Panc1 (cell line): ENCODE data around the gene TROAP. TPM values are rescaled to one million over a fixed set of nuclear protein-coding genes. Genes with fewer than 3 reads are reported as not detected.

ENCODE experiments used
- ATAC-seq: fragments of 200-7000 bp; cut with Tn5 transposase; 2 replicates; pipeline ENCODE4 v1.9.1; 2020; ENCODE audit warnings: mild to moderate bottlenecking, moderate library complexity
- BruUV-seq: library from RNA; stranded (reverse); fragments of 400-500 nt; replicated peaks from 2 replicates; lab custom pipeline; 2021; lab: Mats Ljungman, UMichigan
- CTCF ChIA-PET: fragments of 300-600 bp; sonication (Branson Sonifier 250); formaldehyde crosslinking; loops from one replicate; lab custom pipeline; 2022; ENCODE audit warnings: antibody characterized with exemption; lab: Charles Lee
- POLR2A ChIA-PET: fragments of 300-600 bp; sonication (Branson Sonifier 250); formaldehyde crosslinking; loops from one replicate; lab custom pipeline; 2022; ENCODE audit warnings: antibody characterized with exemption; lab: Charles Lee
- DNase-seq: peaks from one replicate; pipeline ENCODE4 v3.0.0-alpha.2; 2010; ENCODE audit warnings: low read depth, low spot score
- H3K27ac ChIP-seq: 2 replicates; pipeline ENCODE4 v1.5.1; 2011; ENCODE audit warnings: mild to moderate bottlenecking, low read length, inconsistent platforms
- H3K27me3 ChIP-seq: fragments of 200-500 bp; sonication (Bioruptor generic); 2 replicates; pipeline ENCODE4 v1.6.0; 2014; ENCODE audit warnings: low read length, inconsistent platforms; ENCODE audit not compliant: control insufficient read depth, insufficient read depth
- H3K36me3 ChIP-seq: fragments of 200-500 bp; sonication (Bioruptor generic); 2 replicates; pipeline ENCODE4 v1.5.1; 2014; ENCODE audit warnings: inconsistent platforms, mild to moderate bottlenecking, low read length, moderate library complexity; ENCODE audit not compliant: control insufficient read depth, insufficient read depth
- H3K4me1 ChIP-seq: 2 replicates; pipeline ENCODE4 v1.5.1; 2011; ENCODE audit warnings: inconsistent platforms, mild to moderate bottlenecking, low read length, moderate library complexity; ENCODE audit not compliant: control insufficient read depth, insufficient read depth
- H3K4me3 ChIP-seq, 2 experiments: 2 replicates each; pipeline ENCODE4 v1.5.1; 2011 to 2012; ENCODE audit warnings: low read depth in 2 of 2, low read length in 2 of 2, mild to moderate bottlenecking in 2 of 2, inconsistent platforms in 1 of 2, moderate library complexity in 1 of 2
- H3K9me3 ChIP-seq: fragments of 200-500 bp; sonication (Bioruptor generic); 2 replicates; pipeline ENCODE4 v1.5.1; 2014; ENCODE audit warnings: low read depth, mild to moderate bottlenecking, inconsistent platforms, low read length, moderate library complexity; ENCODE audit not compliant: control insufficient read depth, insufficient read depth
- POLR2AphosphoS5 ChIP-seq: IDR thresholded peaks from 2 replicates; pipeline ENCODE4 v1.6.1; 2012; ENCODE audit warnings: mild to moderate bottlenecking, low read depth, low read length, moderate library complexity
- SIN3A ChIP-seq: IDR thresholded peaks from 2 replicates; pipeline ENCODE4 v1.6.1; 2012; ENCODE audit warnings: low read depth, mild to moderate bottlenecking, low read length, moderate library complexity, borderline replicate concordance; ENCODE audit not compliant: insufficient read depth
- TCF7L2 ChIP-seq: IDR thresholded peaks from 2 replicates; pipeline ENCODE4 v1.6.1; 2011; ENCODE audit warnings: mild to moderate bottlenecking, low read depth, low read length, inconsistent platforms
- in situ Hi-C: cut with HindIII; loops from 2 replicates; pipeline ENCODE4 v1.10.0; 2016; ENCODE audit warnings: low sequenced_read_pairs, low pct_unique_long_range_greater_than_20kb
- intact Hi-C: fragments of 100-400 bp; cut with micrococcal nuclease; formaldehyde crosslinking; loops from one replicate; pipeline ENCODE4 v1.10.0; 2022; ENCODE audit not compliant: unreplicated experiment
- total RNA-seq: library from RNA; stranded (reverse); gene quantifications from one replicate; pipeline ENCODE4 v1.2.1, GENCODE V29; 2021; ENCODE audit not compliant: unreplicated experiment
- TF ChIP-seq, protein P1 (sequence below), 2 experiments: IDR thresholded peaks; 2 replicates each; pipeline ENCODE4 v1.6.1; 2011 to 2012; ENCODE audit warnings: low read depth in 2 of 2, control low read depth in 1 of 2, low read length in 1 of 2, mild to moderate bottlenecking in 1 of 2, moderate library complexity in 1 of 2; ENCODE audit not compliant: insufficient read depth in 1 of 2
- TF ChIP-seq, protein P2 (sequence below): fragments of 450-650 bp; IDR thresholded peaks from 2 replicates; pipeline ENCODE4 v1.5.1; 2017; ENCODE audit warnings: mild to moderate bottlenecking

Gene TROAP
- total RNA-seq, 1 experiment from 2014 or later: 50.0 TPM

DNA sequence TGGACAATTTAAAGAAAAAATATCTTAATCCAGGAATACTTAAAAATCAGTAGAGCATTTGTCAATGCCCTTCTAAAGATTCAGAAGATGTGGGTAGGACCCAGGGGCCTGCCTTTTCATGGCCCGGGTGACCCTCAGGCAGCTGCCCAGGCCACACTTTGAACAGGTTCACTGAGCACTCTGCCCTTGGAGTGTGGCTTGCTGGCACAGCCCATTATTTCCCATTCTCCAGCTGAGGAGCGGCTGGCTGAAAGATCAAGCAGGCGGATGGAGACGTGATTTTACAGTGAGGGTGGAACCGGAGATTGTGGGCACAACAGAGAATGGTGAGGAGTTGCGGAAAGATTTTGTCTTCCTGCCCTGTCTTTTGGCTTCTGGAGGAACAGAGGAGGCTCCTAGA is 35.2 kb upstream of the TROAP start:
- no peak for DNase-seq
- no peak overlapping the region for H3K4me3 ChIP-seq
- in situ Hi-C loops: no loop called here
- no peaks in the 10 kb centered on the region for H3K36me3 ChIP-seq
- no peak overlapping the region for H3K27ac ChIP-seq
- TF ChIP-seq, protein P1, sequence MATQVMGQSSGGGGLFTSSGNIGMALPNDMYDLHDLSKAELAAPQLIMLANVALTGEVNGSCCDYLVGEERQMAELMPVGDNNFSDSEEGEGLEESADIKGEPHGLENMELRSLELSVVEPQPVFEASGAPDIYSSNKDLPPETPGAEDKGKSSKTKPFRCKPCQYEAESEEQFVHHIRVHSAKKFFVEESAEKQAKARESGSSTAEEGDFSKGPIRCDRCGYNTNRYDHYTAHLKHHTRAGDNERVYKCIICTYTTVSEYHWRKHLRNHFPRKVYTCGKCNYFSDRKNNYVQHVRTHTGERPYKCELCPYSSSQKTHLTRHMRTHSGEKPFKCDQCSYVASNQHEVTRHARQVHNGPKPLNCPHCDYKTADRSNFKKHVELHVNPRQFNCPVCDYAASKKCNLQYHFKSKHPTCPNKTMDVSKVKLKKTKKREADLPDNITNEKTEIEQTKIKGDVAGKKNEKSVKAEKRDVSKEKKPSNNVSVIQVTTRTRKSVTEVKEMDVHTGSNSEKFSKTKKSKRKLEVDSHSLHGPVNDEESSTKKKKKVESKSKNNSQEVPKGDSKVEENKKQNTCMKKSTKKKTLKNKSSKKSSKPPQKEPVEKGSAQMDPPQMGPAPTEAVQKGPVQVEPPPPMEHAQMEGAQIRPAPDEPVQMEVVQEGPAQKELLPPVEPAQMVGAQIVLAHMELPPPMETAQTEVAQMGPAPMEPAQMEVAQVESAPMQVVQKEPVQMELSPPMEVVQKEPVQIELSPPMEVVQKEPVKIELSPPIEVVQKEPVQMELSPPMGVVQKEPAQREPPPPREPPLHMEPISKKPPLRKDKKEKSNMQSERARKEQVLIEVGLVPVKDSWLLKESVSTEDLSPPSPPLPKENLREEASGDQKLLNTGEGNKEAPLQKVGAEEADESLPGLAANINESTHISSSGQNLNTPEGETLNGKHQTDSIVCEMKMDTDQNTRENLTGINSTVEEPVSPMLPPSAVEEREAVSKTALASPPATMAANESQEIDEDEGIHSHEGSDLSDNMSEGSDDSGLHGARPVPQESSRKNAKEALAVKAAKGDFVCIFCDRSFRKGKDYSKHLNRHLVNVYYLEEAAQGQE (IDR thresholded peaks at IDR 0.05; ENCODE audit: insufficient read depth in 1 of 2, low read depth in 2 of 2, low read length in 1 of 2): no peak
- TF ChIP-seq POLR2AphosphoS5: no peak
- TF ChIP-seq SIN3A: no peak
- TF ChIP-seq TCF7L2: no peak
- TF ChIP-seq, protein P2, sequence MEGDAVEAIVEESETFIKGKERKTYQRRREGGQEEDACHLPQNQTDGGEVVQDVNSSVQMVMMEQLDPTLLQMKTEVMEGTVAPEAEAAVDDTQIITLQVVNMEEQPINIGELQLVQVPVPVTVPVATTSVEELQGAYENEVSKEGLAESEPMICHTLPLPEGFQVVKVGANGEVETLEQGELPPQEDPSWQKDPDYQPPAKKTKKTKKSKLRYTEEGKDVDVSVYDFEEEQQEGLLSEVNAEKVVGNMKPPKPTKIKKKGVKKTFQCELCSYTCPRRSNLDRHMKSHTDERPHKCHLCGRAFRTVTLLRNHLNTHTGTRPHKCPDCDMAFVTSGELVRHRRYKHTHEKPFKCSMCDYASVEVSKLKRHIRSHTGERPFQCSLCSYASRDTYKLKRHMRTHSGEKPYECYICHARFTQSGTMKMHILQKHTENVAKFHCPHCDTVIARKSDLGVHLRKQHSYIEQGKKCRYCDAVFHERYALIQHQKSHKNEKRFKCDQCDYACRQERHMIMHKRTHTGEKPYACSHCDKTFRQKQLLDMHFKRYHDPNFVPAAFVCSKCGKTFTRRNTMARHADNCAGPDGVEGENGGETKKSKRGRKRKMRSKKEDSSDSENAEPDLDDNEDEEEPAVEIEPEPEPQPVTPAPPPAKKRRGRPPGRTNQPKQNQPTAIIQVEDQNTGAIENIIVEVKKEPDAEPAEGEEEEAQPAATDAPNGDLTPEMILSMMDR: no peak
- no peaks in the 10 kb centered on the region for H3K9me3 ChIP-seq
- no TSS peak for BruUV-seq
- H3K4me1 ChIP-seq: no peaks in the 10 kb centered on the region
- intact Hi-C loops: loop anchor here (5.0 kb wide), 1 partner anchor 49 kb away; the partner anchor contains the start of gene C1QL4
- H3K27me3 ChIP-seq: no peaks in the 10 kb centered on the region
- CTCF ChIA-PET: interaction anchor here (1.4 to 2.4 kb wide), 4 partner anchors 9 to 69 kb away, joined by 4 to 20 read pairs (median 12); partner anchors contain the start of gene DNAJC22
- POLR2A ChIA-PET: no interaction called here
- peak; percentile 24; the same call in 1 of the 2 replicates for ATAC-seq

DNA sequence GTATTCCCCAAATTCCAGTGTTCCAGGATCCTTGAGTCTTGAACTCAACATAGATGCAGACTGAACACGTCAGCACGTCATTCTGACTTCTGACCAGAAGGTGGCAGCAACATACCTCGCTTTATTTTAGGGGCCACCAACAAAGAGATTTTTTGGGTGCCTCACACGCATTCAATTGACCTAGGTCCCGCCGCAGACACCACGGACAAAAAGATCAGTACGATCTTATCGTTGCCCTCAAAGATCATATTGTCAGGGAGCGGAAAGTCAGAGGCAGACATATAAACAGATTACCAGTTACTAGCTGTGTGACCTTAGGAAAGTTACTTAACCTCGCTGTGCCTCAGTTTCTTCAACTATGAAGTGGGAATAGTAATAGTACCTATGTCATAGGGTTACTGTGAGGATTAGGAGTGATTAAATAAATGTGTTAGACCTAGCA is 34.6 kb upstream of the TROAP start:
- Histone ChIP-seq H3K27me3 (no peaks in the 10 kb centered on the region), H3K4me1 (no peaks in the 10 kb centered on the region), H3K9me3 (no peaks in the 10 kb centered on the region), H3K27ac (no peak overlapping the region), H3K36me3 (no peaks in the 10 kb centered on the region), H3K4me3 (no peak overlapping the region)
- no TSS peak for BruUV-seq
- ChIA-PET CTCF (interaction anchor here (0.7 to 2.4 kb wide), 7 partner anchors 9 to 59 kb away, joined by 4 to 20 read pairs (median 9); partner anchors contain the start of genes C1QL4 and DNAJC22), POLR2A (no interaction called here)
- intact Hi-C loops (loop anchor here (5.0 kb wide), 1 partner anchor 49 kb away; the partner anchor contains the start of gene C1QL4), in situ Hi-C loops (no loop called here)
- ATAC-seq: peak; percentile 70; the same call in 1 of the 2 replicates
- DNase-seq: no peak
- TF ChIP-seq SIN3A: no peak
- TF ChIP-seq, protein P2: peak; percentile 91
